Measurements from ENCODE around the gene PIGZ. TPM values are rescaled to one million over a fixed set of nuclear protein-coding genes. Genes with fewer than 3 reads are reported as not detected.

The PIGZ gene
- total and polyA plus RNA-seq, 9 donors: 0.55 to 3.4 (median 0.84) TPM

GRCh38 chr3:197009532-197010019 is 40.9 kb upstream of the PIGZ start:
- Histone ChIP-seq H3K9me3 (replicated peaks; ENCODE audit: control insufficient read depth, low read depth, low read length) (no peaks in the 10 kb centered on the region), H3K36me3 (ENCODE audit: control insufficient read depth, insufficient read depth, low read length) (no peaks in the 10 kb centered on the region), H3K27me3 (ENCODE audit: control insufficient read depth, insufficient read depth, low read length) (no peaks in the 10 kb centered on the region), H3K4me1 (ENCODE audit: control insufficient read depth, insufficient read depth, low read length) (peaks cover 18% of the 10 kb centered on the region), H3K4me3 (ENCODE audit: low read length) (no peak overlapping the region), H3K27ac (ENCODE audit: low read length) (no peak overlapping the region)
- 77% methylated on average over 20 of the region's 20 CpGs for WGBS (ENCODE audit: insufficient coverage)
- DNase-seq: no peak

GRCh38 chr3:197008436-197009209 is 40.0 kb upstream of the PIGZ start:
- Histone ChIP-seq H3K9me3 (replicated peaks; ENCODE audit: control insufficient read depth, low read depth, low read length) (no peaks in the 10 kb centered on the region), H3K4me3 (ENCODE audit: low read length) (no peak overlapping the region), H3K36me3 (ENCODE audit: control insufficient read depth, insufficient read depth, low read length) (no peaks in the 10 kb centered on the region), H3K27me3 (ENCODE audit: control insufficient read depth, insufficient read depth, low read length) (peaks cover 3% of the 10 kb centered on the region), H3K4me1 (ENCODE audit: control insufficient read depth, insufficient read depth, low read length) (peaks cover 26% of the 10 kb centered on the region), H3K27ac (ENCODE audit: low read length) (no peak overlapping the region)
- DNase-seq: no peak
- 88% methylated on average over 17 of the region's 27 CpGs for WGBS (ENCODE audit: insufficient coverage)

- no peak overlapping the region for H3K27ac ChIP-seq (ENCODE audit: low read length)
- H3K9me3 ChIP-seq (replicated peaks; ENCODE audit: control insufficient read depth, low read depth, low read length): no peaks in the 10 kb centered on the region
- 69% methylated on average over 6 of the region's 8 CpGs for WGBS (ENCODE audit: insufficient coverage)
- peaks cover 3% of the 10 kb centered on the region for H3K27me3 ChIP-seq (ENCODE audit: control insufficient read depth, insufficient read depth, low read length)
- no peak overlapping the region for H3K4me3 ChIP-seq (ENCODE audit: low read length)
- peaks cover 28% of the 10 kb centered on the region for H3K4me1 ChIP-seq (ENCODE audit: control insufficient read depth, insufficient read depth, low read length)
- DNase-seq: no peak
- no peaks in the 10 kb centered on the region for H3K36me3 ChIP-seq (ENCODE audit: control insufficient read depth, insufficient read depth, low read length)
These were observed 39.3 kb upstream of the PIGZ start for GRCh38 chr3:197007953-197008352.

- Histone ChIP-seq H3K27ac (ENCODE audit: low read length) (no peak overlapping the region), H3K4me3 (ENCODE audit: low read length) (no peak overlapping the region), H3K27me3 (ENCODE audit: control insufficient read depth, insufficient read depth, low read length) (peaks cover 3% of the 10 kb centered on the region), H3K4me1 (ENCODE audit: control insufficient read depth, insufficient read depth, low read length) (peaks cover 26% of the 10 kb centered on the region), H3K36me3 (ENCODE audit: control insufficient read depth, insufficient read depth, low read length) (no peaks in the 10 kb centered on the region), H3K9me3 (replicated peaks; ENCODE audit: control insufficient read depth, low read depth, low read length) (no peaks in the 10 kb centered on the region)
- DNase-seq: no peak
- 82% methylated on average over 3 of the region's 12 CpGs for WGBS (ENCODE audit: insufficient coverage)
These were observed 38.8 kb upstream of the PIGZ start for GRCh38 chr3:197007296-197007940.

- Histone ChIP-seq H3K27me3 (ENCODE audit: control insufficient read depth, insufficient read depth, low read length) (peaks cover 3% of the 10 kb centered on the region), H3K4me1 (ENCODE audit: control insufficient read depth, insufficient read depth, low read length) (peaks cover 22% of the 10 kb centered on the region), H3K27ac (ENCODE audit: low read length) (no peak overlapping the region), H3K9me3 (replicated peaks; ENCODE audit: control insufficient read depth, low read depth, low read length) (no peaks in the 10 kb centered on the region), H3K36me3 (ENCODE audit: control insufficient read depth, insufficient read depth, low read length) (no peaks in the 10 kb centered on the region), H3K4me3 (ENCODE audit: low read length) (no peak overlapping the region)
- 93% methylated on average over 2 of the region's 5 CpGs for WGBS (ENCODE audit: insufficient coverage)
- no peak for DNase-seq
These were observed 38.2 kb upstream of the PIGZ start for GRCh38 chr3:197006860-197007259.

GRCh38 chr3:197006446-197006845 is 37.8 kb upstream of the PIGZ start:
- DNase-seq: no peak
- 88% methylated on average over 9 of the region's 11 CpGs for WGBS (ENCODE audit: insufficient coverage)
- Histone ChIP-seq H3K9me3 (replicated peaks; ENCODE audit: control insufficient read depth, low read depth, low read length) (no peaks in the 10 kb centered on the region), H3K36me3 (ENCODE audit: control insufficient read depth, insufficient read depth, low read length) (no peaks in the 10 kb centered on the region), H3K27me3 (ENCODE audit: control insufficient read depth, insufficient read depth, low read length) (peaks cover 3% of the 10 kb centered on the region), H3K4me1 (ENCODE audit: control insufficient read depth, insufficient read depth, low read length) (peaks cover 18% of the 10 kb centered on the region), H3K27ac (ENCODE audit: low read length) (no peak overlapping the region), H3K4me3 (ENCODE audit: low read length) (no peak overlapping the region)

- Histone ChIP-seq H3K4me1 (ENCODE audit: control insufficient read depth, insufficient read depth, low read length) (peaks cover 10% of the 10 kb centered on the region), H3K27me3 (ENCODE audit: control insufficient read depth, insufficient read depth, low read length) (peaks cover 3% of the 10 kb centered on the region), H3K9me3 (replicated peaks; ENCODE audit: control insufficient read depth, low read depth, low read length) (peaks cover 2% of the 10 kb centered on the region), H3K27ac (ENCODE audit: low read length) (peak overlapping the region; percentile 20), H3K4me3 (ENCODE audit: low read length) (peak overlapping the region; percentile 56), H3K36me3 (ENCODE audit: control insufficient read depth, insufficient read depth, low read length) (no peaks in the 10 kb centered on the region)
- DNase-seq: peak; percentile 44
- WGBS (ENCODE audit: insufficient coverage): 16% methylated on average over 45 of the region's 61 CpGs
These were observed 35.1 kb upstream of the PIGZ start for GRCh38 chr3:197003461-197004385.

GRCh38 chr3:197002701-197003454 is 34.2 kb upstream of the PIGZ start:
- peaks cover 10% of the 10 kb centered on the region for H3K4me1 ChIP-seq (ENCODE audit: control insufficient read depth, insufficient read depth, low read length)
- H3K36me3 ChIP-seq (ENCODE audit: control insufficient read depth, insufficient read depth, low read length): no peaks in the 10 kb centered on the region
- under 1% methylated on average over 113 of the region's 113 CpGs for WGBS (ENCODE audit: insufficient coverage)
- DNase-seq: peak; percentile 81
- H3K27ac ChIP-seq (ENCODE audit: low read length): no peak overlapping the region
- peak overlapping the region; percentile 56 for H3K4me3 ChIP-seq (ENCODE audit: low read length)
- H3K27me3 ChIP-seq (ENCODE audit: control insufficient read depth, insufficient read depth, low read length): peaks cover 3% of the 10 kb centered on the region
- H3K9me3 ChIP-seq (replicated peaks; ENCODE audit: control insufficient read depth, low read depth, low read length): peaks cover 2% of the 10 kb centered on the region

GRCh38 chr3:197001972-197002700 is 33.5 kb upstream of the PIGZ start:
- 16% methylated on average over 42 of the region's 55 CpGs for WGBS (ENCODE audit: insufficient coverage)
- H3K4me1 ChIP-seq (ENCODE audit: control insufficient read depth, insufficient read depth, low read length): peaks cover 14% of the 10 kb centered on the region

More at GRCh38 chr3:197001972-197002700, 33.5 kb upstream of the PIGZ start:
- Histone ChIP-seq H3K27ac (ENCODE audit: low read length) (peak overlapping the region; percentile 62), H3K9me3 (replicated peaks; ENCODE audit: control insufficient read depth, low read depth, low read length) (peaks cover 2% of the 10 kb centered on the region), H3K4me3 (ENCODE audit: low read length) (peak overlapping the region; percentile 28), H3K36me3 (ENCODE audit: control insufficient read depth, insufficient read depth, low read length) (no peaks in the 10 kb centered on the region), H3K27me3 (ENCODE audit: control insufficient read depth, insufficient read depth, low read length) (peaks cover 3% of the 10 kb centered on the region)
- peak; percentile 52 for DNase-seq
